GM19372 (cell line): Measurements from ENCODE around the gene PIGU.
A peak's percentile ranks its signal among the peaks of the same experiment; 100 is the strongest.
"Not testable (repeated sequence)": the region's sequence is repeated elsewhere in the genome, so short reads cannot be mapped to it uniquely, and the experiment has no call there.

ENCODE experiments used
- ATAC-seq: cut with Tn5 transposase; IDR thresholded peaks from one replicate; pipeline ENCODE4 v1.9.1; 2021; ENCODE audit warnings: mild to moderate bottlenecking, low read depth, moderate library complexity; ENCODE audit not compliant: unreplicated experiment

The PIGU gene

GRCh38 chr20:34518863-34519262 is 158.0 kb downstream of the PIGU start:
- ATAC-seq = not testable (repeated sequence)

- ATAC-seq = no peak
These were observed 159.8 kb downstream of the PIGU start for GRCh38 chr20:34517114-34517505.

GRCh38 chr20:34516247-34517113 is 160.4 kb downstream of the PIGU start, which contains the start of gene DYNLRB1:
Gene DYNLRB1, plus strand, starts transcription at chr20:34516422. Its CDS starts 37 bp downstream, at chr20:34516459.
- peak; percentile 70 for ATAC-seq

GRCh38 chr20:34515484-34516246 is 161.2 kb downstream of the PIGU start:
- ATAC-seq = peak; percentile 53

- peak; percentile 8 for ATAC-seq
These were observed 161.9 kb downstream of the PIGU start for GRCh38 chr20:34514897-34515483.

GRCh38 chr20:34514034-34514433 is 162.9 kb downstream of the PIGU start:
- ATAC-seq = not testable (repeated sequence)

GRCh38 chr20:34512955-34513419 is 163.9 kb downstream of the PIGU start:
- ATAC-seq = no peak

GRCh38 chr20:34512266-34512954 is 164.5 kb downstream of the PIGU start:
- ATAC-seq = no peak

GRCh38 chr20:34511891-34512265 is 165.0 kb downstream of the PIGU start:
- ATAC-seq = no peak

GRCh38 chr20:34510575-34510974 is 166.3 kb downstream of the PIGU start:
- no peak for ATAC-seq
